ENCODE measurements around the gene RNF214. TPM values are rescaled to one million over a fixed set of nuclear protein-coding genes. Genes with fewer than 3 reads are reported as not detected.

Gene RNF214
- total and polyA plus RNA-seq, 2 of the 13 experiments (the other 11 are each of a cell fraction or from before 2014, with no cell fraction given): 10.7 to 12.6 TPM

GRCh38 chr11:117327567-117328374 lies 95.3 kb downstream of the RNF214 start, which contains the start of gene CEP164 (continued):
- no peak for TF ChIP-seq MAFG (CRISPR knock-in tag; IDR thresholded peaks at IDR 0.05)
- TF ChIP-seq ZBTB3 (CRISPR knock-in tag; IDR thresholded peaks at IDR 0.05; ENCODE audit: borderline replicate concordance, low read depth): no peak
- TF ChIP-seq, protein P1, sequence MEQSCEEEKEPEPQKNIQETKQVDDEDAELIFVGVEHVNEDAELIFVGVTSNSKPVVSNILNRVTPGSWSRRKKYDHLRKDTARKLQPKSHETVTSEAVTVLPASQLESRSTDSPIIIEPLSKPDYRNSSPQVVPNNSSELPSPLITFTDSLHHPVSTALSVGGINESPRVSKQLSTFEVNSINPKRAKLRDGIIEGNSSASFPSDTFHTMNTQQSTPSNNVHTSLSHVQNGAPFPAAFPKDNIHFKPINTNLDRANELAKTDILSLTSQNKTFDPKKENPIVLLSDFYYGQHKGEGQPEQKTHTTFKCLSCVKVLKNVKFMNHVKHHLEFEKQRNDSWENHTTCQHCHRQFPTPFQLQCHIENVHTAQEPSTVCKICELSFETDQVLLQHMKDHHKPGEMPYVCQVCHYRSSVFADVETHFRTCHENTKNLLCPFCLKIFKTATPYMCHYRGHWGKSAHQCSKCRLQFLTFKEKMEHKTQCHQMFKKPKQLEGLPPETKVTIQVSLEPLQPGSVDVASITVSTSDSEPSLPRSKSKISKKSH (CRISPR knock-in tag; IDR thresholded peaks at IDR 0.05; ENCODE audit: borderline replicate concordance): no peak
- TF ChIP-seq ZFAT (CRISPR knock-in tag; conservative IDR thresholded peaks at IDR 0.05): no peak
- TF ChIP-seq HNF1A (IDR thresholded peaks at IDR 0.05; ENCODE audit: low read depth): no peak
- no peak for TF ChIP-seq HNF1A (CRISPR knock-in tag; IDR thresholded peaks at IDR 0.05; ENCODE audit: borderline replicate concordance)
- TF ChIP-seq ZNF782 (CRISPR knock-in tag; IDR thresholded peaks at IDR 0.05; ENCODE audit: borderline replicate concordance): 0 out of 2 replicates have a peak, but pooled peaks have one; percentile 24
- no peak for TF ChIP-seq MED1 (CRISPR knock-in tag; IDR thresholded peaks at IDR 0.05)
- TF ChIP-seq IKZF5 (CRISPR knock-in tag; IDR thresholded peaks at IDR 0.05): no peak; the same call in 1 of the 2 replicates
- no peak for TF ChIP-seq ZBTB46 (CRISPR knock-in tag; IDR thresholded peaks at IDR 0.05; ENCODE audit: borderline replicate concordance)
- TF ChIP-seq, protein P2, sequence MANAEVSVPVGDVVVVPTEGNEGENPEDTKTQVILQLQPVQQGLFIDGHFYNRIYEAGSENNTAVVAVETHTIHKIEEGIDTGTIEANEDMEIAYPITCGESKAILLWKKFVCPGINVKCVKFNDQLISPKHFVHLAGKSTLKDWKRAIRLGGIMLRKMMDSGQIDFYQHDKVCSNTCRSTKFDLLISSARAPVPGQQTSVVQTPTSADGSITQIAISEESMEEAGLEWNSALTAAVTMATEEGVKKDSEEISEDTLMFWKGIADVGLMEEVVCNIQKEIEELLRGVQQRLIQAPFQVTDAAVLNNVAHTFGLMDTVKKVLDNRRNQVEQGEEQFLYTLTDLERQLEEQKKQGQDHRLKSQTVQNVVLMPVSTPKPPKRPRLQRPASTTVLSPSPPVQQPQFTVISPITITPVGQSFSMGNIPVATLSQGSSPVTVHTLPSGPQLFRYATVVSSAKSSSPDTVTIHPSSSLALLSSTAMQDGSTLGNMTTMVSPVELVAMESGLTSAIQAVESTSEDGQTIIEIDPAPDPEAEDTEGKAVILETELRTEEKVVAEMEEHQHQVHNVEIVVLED (CRISPR knock-in tag; IDR thresholded peaks at IDR 0.05; ENCODE audit: borderline replicate concordance): peak; percentile 83
- TF ChIP-seq PAWR (CRISPR knock-in tag; IDR thresholded peaks at IDR 0.05; ENCODE audit: borderline replicate concordance): no peak
- TF ChIP-seq ZFY (CRISPR knock-in tag; IDR thresholded peaks at IDR 0.05): peak; percentile 49
- TF ChIP-seq ZNF678 (CRISPR knock-in tag; IDR thresholded peaks at IDR 0.05): no peak
- no peak for TF ChIP-seq MTF1 (CRISPR knock-in tag; IDR thresholded peaks at IDR 0.05)
- TF ChIP-seq MTF2 (CRISPR knock-in tag; IDR thresholded peaks at IDR 0.05; ENCODE audit: borderline replicate concordance): no peak
- TF ChIP-seq MZF1 (CRISPR knock-in tag; IDR thresholded peaks at IDR 0.05; ENCODE audit: borderline replicate concordance): no peak
- no peak; the same call in 1 of the 2 replicates for TF ChIP-seq ZNF292 (CRISPR knock-in tag; IDR thresholded peaks at IDR 0.05; ENCODE audit: borderline replicate concordance, low read depth)

All from HepG2 (cell line).